PFSK-1 (cell line): ENCODE measurements around the gene GPR137B.

Source experiments
- FOXP2 ChIP-seq: optimal IDR thresholded peaks from 2 replicates; pipeline ENCODE3; 2011; ENCODE audit warnings: borderline replicate concordance, control low read depth, inconsistent platforms; ENCODE audit not compliant: insufficient read depth; ENCODE audit errors: extremely low read length, extremely low read depth
- POLR2AphosphoS5 ChIP-seq: IDR thresholded peaks from 2 replicates; pipeline ENCODE4 v1.6.1; 2012; ENCODE audit warnings: low read depth, mild to moderate bottlenecking, control low read depth, low read length, moderate library complexity
- SIN3A ChIP-seq: IDR thresholded peaks from 2 replicates; pipeline ENCODE4 v1.6.1; 2012; ENCODE audit warnings: mild to moderate bottlenecking, low read length, moderate library complexity, borderline replicate concordance; ENCODE audit not compliant: insufficient read depth
- TAF1 ChIP-seq: IDR thresholded peaks from 2 replicates; pipeline ENCODE4 v1.6.1; 2012; ENCODE audit warnings: low read length, control low read depth, borderline replicate concordance; ENCODE audit not compliant: insufficient read depth
- TF ChIP-seq, protein P1 (sequence below), 2 experiments: IDR thresholded peaks; 2 replicates each; pipeline versions ENCODE4 v1.6.1 to v1.8.0; 2011 to 2012; ENCODE audit warnings: low read depth in 2 of 2, low read length in 2 of 2, control low read depth in 1 of 2, inconsistent platforms in 1 of 2, mild to moderate bottlenecking in 1 of 2, moderate library complexity in 1 of 2; ENCODE audit not compliant: insufficient read depth in 1 of 2

GPR137B gene

DNA sequence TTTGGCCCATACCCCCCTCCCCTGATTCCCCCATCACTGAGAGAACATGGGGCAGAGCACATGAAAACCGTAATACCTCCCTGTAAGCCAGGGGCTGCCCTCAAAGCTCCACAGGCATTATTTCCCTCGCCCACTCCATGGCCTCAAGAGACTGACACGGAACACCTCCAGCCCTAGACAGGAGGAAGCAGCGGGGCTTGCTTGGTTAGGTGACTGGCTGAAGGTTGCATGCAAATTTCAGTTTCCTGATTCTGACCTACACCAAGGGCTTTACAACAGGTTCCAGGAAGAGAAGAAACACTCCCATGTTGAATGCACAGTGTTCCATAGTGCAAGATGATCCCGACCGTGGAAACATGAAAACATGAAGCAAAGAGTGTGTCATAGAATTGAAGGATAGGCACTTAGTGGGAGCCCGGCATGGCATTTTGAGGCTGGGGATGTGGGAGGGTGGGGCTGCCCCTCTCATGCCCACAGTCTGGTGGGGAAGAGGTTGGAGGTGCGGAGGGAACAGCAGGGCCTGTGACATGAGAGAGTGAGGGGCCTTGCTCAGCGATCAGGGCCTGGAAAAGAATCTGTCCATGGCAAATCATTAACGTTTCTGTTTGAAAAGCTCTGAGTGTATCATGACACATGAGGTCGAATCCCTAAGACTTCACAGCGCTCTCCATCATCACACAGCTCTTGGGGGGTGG, 33.5 kb downstream of the GPR137B start:
- TF ChIP-seq POLR2AphosphoS5 (no peak), FOXP2 (no peak), SIN3A (no peak), TAF1 (no peak)
- TF ChIP-seq, protein P1, sequence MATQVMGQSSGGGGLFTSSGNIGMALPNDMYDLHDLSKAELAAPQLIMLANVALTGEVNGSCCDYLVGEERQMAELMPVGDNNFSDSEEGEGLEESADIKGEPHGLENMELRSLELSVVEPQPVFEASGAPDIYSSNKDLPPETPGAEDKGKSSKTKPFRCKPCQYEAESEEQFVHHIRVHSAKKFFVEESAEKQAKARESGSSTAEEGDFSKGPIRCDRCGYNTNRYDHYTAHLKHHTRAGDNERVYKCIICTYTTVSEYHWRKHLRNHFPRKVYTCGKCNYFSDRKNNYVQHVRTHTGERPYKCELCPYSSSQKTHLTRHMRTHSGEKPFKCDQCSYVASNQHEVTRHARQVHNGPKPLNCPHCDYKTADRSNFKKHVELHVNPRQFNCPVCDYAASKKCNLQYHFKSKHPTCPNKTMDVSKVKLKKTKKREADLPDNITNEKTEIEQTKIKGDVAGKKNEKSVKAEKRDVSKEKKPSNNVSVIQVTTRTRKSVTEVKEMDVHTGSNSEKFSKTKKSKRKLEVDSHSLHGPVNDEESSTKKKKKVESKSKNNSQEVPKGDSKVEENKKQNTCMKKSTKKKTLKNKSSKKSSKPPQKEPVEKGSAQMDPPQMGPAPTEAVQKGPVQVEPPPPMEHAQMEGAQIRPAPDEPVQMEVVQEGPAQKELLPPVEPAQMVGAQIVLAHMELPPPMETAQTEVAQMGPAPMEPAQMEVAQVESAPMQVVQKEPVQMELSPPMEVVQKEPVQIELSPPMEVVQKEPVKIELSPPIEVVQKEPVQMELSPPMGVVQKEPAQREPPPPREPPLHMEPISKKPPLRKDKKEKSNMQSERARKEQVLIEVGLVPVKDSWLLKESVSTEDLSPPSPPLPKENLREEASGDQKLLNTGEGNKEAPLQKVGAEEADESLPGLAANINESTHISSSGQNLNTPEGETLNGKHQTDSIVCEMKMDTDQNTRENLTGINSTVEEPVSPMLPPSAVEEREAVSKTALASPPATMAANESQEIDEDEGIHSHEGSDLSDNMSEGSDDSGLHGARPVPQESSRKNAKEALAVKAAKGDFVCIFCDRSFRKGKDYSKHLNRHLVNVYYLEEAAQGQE (IDR thresholded peaks at IDR 0.05; ENCODE audit: insufficient read depth in 1 of 2, low read depth in 2 of 2, low read length in 2 of 2) = no peak

DNA sequence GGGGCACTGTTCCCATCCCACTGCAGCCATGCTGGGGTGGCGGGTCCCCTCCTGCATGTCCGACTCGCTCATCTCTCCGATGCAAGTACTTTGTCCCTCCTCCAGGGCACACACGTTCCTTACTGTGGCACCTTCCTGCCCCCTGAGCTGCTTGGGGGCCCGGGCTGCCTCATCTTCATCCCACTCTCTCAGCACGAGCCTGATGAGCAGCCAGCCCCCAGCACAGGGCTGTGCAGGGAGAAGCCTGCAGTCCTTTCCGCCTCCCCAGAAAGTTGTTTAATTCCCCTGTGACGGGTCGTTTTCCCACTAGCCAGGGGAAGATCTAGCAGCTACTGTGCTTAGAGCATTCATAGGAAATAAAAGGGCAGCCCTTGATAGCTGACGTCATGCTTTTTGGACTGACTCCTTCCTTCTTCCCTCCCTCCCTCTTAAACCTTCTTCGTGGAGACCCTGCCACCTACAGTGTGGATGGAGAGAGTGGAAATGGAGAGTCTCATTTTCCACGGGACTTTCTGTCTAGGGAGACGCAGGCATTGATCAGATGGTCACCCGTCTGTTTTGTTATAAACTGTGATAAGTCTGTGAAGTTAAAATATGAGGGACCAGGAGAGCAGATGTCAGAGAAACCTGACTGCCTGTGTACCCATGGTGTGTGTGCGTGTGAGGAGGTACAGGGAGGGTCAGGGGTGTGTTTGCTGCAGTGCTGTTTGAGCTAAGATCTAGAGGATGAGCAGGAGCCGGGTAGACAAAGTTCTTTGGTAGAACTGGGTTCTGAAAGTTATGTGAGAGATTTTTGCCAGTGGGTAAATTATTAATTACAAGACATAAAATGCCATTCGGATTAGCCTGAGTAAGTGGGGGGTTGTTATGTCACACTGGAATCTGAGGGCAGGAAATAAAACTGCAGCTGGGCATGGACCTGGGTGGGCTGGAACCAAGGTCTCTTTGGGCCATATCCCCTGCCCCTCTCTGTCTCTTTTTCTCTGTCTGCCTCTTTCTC, 34.3 kb downstream of the GPR137B start:
- TF ChIP-seq TAF1 (no peak), FOXP2 (no peak), SIN3A (no peak), POLR2AphosphoS5 (no peak)
- TF ChIP-seq, protein P1 (IDR thresholded peaks at IDR 0.05; ENCODE audit: insufficient read depth in 1 of 2, low read depth in 2 of 2, low read length in 2 of 2) = no peak

DNA sequence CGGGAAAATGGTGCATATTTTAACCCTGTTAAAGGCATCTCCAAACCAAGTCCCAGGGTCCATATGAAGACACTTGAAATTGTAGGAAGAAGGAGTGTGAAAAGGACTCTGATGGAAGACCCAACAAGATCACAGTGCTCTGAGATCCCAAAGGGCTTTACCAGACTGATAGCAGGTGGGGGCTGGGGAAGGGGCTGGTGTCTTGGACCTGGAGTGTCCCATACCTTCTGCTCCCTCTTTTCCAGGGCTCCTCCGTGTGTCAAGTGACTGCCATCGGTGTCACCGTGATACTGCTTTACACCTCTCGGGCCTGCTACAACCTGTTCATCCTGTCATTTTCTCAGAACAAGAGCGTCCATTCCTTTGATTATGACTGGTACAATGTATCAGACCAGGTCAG, 37.3 kb downstream of the GPR137B start:
- TF ChIP-seq, protein P1 (IDR thresholded peaks at IDR 0.05; ENCODE audit: insufficient read depth in 1 of 2, low read depth in 2 of 2, low read length in 2 of 2) = no peak
- TF ChIP-seq TAF1 (no peak), FOXP2 (no peak), POLR2AphosphoS5 (no peak), SIN3A (no peak)

DNA sequence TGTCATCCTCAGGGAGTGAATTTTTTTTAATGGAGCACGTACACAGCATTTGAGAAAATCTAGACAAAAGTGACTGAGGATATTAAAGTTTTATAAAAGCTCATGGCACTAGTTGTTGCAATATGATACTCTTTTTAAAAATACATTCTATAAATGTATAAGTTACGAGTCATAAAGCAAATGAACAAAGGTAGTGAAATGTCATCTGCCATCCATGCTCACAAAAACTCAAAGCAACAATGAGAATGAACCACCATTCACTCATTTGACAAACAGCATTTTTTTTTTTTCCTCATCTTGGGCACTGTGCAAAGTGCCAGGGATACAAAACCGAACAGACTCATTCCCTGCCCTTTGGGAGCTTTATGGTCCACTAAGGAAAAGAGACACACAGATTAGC, 38.7 kb downstream of the GPR137B start:
- TF ChIP-seq POLR2AphosphoS5 (no peak), SIN3A (no peak), FOXP2 (no peak), TAF1 (no peak)

DNA sequence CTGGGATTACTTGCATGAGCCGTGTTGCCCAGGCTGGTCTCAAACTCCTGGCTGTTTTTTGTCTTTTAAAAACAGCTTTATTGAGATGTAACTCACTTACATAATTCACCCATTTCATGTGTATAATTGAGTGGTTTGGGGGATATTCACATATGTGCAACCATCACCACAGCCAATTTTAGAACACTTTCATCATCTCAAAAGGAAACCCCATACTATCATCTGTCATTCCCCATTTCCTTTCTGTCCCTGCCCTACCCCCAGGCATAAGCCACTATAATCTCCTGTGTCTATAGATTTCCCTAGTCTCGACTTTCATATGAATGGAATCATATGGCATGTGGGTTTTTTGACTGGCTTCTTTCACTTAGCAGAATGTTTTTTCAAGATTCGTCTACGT, 43.3 kb downstream of the GPR137B start:
- TF ChIP-seq, protein P1 (IDR thresholded peaks at IDR 0.05; ENCODE audit: insufficient read depth in 1 of 2, low read depth in 2 of 2, low read length in 2 of 2) = no peak
- TF ChIP-seq TAF1 = no peak
- TF ChIP-seq POLR2AphosphoS5 = no peak
- TF ChIP-seq FOXP2 = no peak
- TF ChIP-seq SIN3A = no peak
